Diencephalon (tissue), 1 donor: ENCODE data around the gene SMAD5. TPM values are rescaled to one million over a fixed set of nuclear protein-coding genes. Genes with fewer than 3 reads are reported as not detected.

Source experiments
- small RNA-seq: library from RNA; depleted of rRNA; stranded (forward); fragments of <200 nt; gene quantifications from one replicate; pipeline ENCODE3, GENCODE V24; 2014
- total RNA-seq: library from RNA; depleted of rRNA; stranded (reverse); fragments of >200 nt; gene quantifications from one replicate; pipeline ENCODE4 v1.2.3, GENCODE V29; 2014

The SMAD5 gene
- total RNA-seq, result 50.3 TPM

GRCh38 chr5:136132557-136133221, at the start of gene SMAD5:
TSS of gene SMAD5 (plus strand) at chr5:136132845. CDS start at chr5:136153761, 20,916 bp downstream.

GRCh38 chr5:136192526-136193321, 60.1 kb downstream of the SMAD5 start, which contains the start of gene SMIM32:
TSS of gene SMIM32 (minus strand) at chr5:136193162. CDS start at chr5:136192524, 638 bp downstream.

Small RNA genes within 50 kb of the gene (small RNA-seq; reads per million reads assigned to genes)
- not detected for gene RF02173
- not detected for gene RF02175
- not detected for gene RF02176

Other genes starting within 250 kb of the SMAD5 start
- gene IL9, start 237.0 kb upstream of the SMAD5 start, total RNA-seq, result not detected
- gene LECT2, start 177.9 kb upstream of the SMAD5 start, total RNA-seq, result not detected
- 10.4 TPM for gene TGFBI, start 103.9 kb upstream of the SMAD5 start, total RNA-seq
- gene SMIM32, start 60.3 kb downstream of the SMAD5 start, total RNA-seq, result 1.4 TPM
- 5.3 TPM for gene TRPC7, start 232.7 kb downstream of the SMAD5 start, total RNA-seq